ENCODE data around the gene KLHL15.
"Not testable (repeated sequence)": the region's sequence is repeated elsewhere in the genome, so short reads cannot be mapped to it uniquely, and the experiment has no call there.

The KLHL15 gene, protein sequence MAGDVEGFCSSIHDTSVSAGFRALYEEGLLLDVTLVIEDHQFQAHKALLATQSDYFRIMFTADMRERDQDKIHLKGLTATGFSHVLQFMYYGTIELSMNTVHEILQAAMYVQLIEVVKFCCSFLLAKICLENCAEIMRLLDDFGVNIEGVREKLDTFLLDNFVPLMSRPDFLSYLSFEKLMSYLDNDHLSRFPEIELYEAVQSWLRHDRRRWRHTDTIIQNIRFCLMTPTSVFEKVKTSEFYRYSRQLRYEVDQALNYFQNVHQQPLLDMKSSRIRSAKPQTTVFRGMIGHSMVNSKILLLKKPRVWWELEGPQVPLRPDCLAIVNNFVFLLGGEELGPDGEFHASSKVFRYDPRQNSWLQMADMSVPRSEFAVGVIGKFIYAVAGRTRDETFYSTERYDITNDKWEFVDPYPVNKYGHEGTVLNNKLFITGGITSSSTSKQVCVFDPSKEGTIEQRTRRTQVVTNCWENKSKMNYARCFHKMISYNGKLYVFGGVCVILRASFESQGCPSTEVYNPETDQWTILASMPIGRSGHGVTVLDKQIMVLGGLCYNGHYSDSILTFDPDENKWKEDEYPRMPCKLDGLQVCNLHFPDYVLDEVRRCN

DNA sequence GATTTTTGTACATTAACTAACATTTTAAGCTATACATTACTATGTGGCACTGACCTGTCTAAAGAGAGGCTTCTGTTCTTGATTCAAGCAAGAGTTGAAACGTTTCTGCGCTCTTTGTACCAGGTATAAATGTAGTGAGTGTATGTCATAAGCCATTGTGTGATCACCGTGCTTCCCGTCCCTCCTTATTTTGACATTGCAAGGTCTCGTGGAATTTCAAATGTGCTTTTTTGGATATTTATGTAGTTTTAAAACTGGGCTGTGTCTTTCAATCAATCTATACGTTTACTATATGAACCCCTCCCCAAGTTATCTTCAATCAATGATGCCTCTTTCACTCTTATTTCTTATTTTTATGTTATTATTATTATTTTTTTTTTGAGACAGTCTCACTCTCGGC, at the start of gene KLHL15:
Gene KLHL15 (minus strand): TSS at position 101 of the 400 bp plus-strand sequence. CDS start 20,493 bp downstream, outside the sequence.
- no peak for DNase-seq (ENCODE audit: low read depth in 2 of 2, low spot score in 1 of 2)

- DNase-seq (ENCODE audit: low read depth in 2 of 2, low spot score in 1 of 2) = no peak
These were observed 42.9 kb upstream of the KLHL15 start for GRCh38 chrX:24069877-24070276.

DNA sequence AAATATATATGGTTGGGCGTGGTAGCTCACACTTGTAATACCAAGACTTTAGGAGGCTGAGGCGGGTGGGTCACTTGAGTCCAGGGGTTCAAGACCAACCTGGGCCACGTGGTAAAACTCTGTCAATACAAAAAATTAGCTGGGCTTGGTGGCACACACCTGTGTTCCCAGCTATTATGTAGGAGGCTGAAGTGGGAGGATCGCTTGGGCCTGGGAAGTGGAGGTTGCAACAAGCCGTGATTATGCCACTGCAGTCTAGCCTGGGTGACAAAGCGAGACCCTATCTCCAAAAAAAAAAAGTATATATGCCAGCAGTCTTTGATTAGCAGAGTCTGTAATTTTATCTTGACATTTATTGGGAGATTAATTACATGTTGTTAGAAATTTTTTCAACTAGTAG, 36.5 kb upstream of the KLHL15 start:
- no peak for DNase-seq (ENCODE audit: low read depth in 2 of 2, low spot score in 1 of 2)

DNA sequence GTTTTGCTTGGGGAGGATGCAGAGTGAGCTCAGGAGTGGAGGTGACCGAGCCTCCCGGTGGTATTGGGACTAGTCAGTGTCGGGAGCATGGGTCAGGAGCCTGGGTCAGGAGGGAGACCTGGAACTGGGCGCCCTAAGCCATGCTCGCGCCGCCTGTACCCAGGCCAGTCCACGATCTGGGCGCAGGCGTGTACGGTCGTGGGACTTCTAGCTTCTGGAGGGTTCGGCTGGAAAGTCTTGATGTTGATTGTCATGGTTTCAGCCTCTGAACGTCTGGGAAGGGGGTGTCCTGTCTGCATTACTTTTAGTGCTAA, 28.0 kb upstream of the KLHL15 start:
- DNase-seq (ENCODE audit: low read depth in 2 of 2, low spot score in 1 of 2) = no peak

DNA sequence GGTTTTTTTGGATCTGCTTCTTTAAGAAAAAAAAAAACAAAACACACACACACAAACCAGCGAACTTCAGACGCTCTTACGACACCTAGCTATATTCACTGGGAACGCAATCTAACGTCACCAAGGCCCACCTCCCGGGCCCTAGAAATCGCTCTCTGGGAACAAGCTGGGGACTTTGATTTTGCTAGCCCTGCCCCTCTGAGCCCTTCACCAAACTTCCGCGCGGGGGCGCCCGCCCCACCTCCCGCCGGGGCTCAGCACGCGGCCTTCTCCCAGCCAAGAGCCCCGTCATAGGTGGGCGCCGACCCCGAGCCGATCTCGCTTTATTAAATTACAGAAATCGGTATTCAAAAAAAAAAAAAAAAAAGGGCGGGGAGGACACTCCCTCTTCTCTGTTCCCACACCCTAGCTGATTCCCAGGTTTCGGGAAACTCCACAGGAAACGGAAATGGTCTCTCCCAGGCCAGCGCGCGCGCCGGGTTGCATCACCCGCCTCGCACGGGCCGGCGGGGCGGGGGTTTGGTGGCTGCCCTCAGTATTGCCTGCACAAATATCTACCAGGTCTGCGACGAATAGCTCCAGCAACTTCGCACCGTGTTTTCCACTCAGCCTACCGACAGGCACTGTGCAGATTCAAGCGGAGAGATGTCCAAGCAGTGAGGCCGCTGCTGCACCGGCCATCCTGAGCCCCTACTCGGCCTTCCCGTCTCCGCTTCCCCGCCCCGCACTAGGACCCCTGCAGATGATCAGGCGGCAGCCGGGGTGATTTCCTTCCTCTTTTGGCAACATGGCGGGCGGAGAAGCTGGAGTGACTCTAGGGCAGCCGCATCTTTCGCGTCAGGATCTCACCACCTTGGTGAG, 27.4 kb upstream of the KLHL15 start, which contains the start of gene EIF2S3:
Gene EIF2S3 (plus strand): TSS at position 775 of the 861 bp plus-strand sequence. CDS start 13 bp downstream, at position 788.
- peak; percentile 56 to 84 for DNase-seq (ENCODE audit: low read depth in 2 of 2, low spot score in 1 of 2)

DNA sequence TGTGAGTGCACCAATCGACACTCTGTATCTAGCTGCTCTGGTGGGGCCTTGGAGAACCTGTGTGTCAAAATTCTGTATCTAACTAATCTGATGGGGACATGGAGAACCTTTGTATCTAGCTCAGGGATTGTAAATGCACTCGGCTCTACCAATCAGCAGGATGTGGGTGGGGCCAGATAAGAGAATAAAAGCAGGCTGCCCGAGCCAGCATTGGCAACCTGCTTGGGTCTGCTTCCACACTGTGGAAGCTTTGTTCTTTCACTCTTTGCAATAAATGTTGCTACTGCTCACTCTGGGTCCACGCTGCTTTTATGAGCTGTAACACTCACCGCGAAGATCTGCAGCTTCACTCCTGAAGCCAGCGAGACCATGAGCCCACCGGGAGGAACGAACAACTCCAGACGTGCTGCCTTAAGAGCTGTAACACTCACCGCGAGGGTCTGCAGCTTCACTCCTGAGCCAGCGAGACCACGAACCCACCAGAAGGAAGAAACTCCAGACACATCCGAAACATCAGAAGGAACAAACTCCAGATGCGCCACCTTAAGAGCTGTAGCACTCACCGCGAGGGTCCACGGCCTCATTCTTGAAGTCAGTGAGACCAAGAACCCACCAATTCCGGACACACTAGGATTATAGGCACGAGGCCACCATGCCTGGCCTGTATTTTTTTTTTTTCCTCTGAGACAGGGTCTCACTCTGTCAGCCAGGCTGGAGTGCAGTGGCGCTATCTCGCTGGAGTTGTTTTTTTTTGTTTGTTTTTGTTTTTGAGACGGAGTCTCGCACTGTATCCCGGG, 23.7 kb upstream of the KLHL15 start:
- not testable (repeated sequence) for DNase-seq (ENCODE audit: low read depth in 2 of 2, low spot score in 1 of 2)

DNA sequence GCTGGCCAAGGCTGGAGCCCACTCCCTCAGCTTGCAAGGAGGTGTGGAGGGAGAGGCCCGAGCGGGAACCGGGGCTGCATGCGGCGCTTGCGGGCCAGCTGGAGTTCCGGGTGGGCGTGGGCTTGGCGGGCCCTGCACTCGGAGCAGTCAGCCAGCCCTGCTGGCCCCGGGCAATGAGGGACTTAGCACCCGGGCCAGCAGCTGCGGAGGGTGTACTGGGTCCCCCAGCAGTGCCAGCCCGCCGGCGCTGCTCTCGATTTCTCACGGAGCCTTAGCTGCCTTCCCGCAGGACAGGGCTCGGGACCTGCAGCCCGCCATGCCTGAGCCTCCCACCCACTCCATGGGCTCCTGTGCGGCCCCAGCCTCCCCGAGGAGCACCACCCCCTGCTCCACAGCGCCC, 22.7 kb upstream of the KLHL15 start:
- not testable (repeated sequence) for DNase-seq (ENCODE audit: low read depth in 2 of 2, low spot score in 1 of 2)

DNA sequence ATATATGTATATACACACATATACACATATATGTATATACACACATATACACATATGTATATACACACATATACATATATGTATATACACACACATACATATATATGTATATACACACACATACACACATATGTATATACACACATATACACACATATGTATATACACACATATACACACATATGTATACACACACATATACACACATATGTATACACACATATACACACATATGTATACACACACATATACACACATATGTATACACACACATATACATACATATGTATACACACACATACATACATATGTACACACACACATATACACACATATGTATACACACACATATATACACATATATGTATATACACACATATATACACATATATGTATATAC, 19.1 kb upstream of the KLHL15 start:
- DNase-seq (ENCODE audit: low read depth in 2 of 2, low spot score in 1 of 2) = not testable (repeated sequence)

GRCh38 chrX:24037729-24038128, 10.7 kb upstream of the KLHL15 start:
- no peak for DNase-seq (ENCODE audit: low read depth in 2 of 2, low spot score in 1 of 2)

GRCh38 chrX:24034485-24034884, 7.5 kb upstream of the KLHL15 start:
- no peak for DNase-seq (ENCODE audit: low read depth in 2 of 2, low spot score in 1 of 2)

- DNase-seq (ENCODE audit: low read depth in 2 of 2, low spot score in 1 of 2) = no peak
These were observed 3.6 kb upstream of the KLHL15 start for GRCh38 chrX:24030597-24030996.

- no peak for DNase-seq (ENCODE audit: low read depth in 2 of 2, low spot score in 1 of 2)
These were observed 999 bp upstream of the KLHL15 start for GRCh38 chrX:24027985-24028384.

DNA sequence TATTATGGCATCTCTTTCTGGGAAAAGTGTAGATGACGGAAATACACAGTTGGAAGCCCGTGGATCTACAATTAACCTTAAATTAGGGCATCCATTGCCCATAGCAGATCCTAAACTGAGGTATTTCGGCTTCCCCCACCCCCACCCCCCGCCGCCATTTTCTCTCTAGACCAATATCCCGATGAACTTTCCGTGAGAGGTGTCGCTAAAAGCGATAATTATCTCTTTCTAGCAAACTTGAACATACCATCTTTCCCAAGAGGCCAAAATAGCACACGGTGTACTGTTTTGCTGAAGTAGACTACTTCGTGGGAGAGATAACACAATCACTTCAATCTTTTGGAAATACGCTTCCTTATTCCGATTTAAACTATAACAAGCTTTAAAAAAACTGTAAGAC, 554 bp downstream of the KLHL15 start:
- DNase-seq (ENCODE audit: low read depth in 2 of 2, low spot score in 1 of 2) = no peak

DNA sequence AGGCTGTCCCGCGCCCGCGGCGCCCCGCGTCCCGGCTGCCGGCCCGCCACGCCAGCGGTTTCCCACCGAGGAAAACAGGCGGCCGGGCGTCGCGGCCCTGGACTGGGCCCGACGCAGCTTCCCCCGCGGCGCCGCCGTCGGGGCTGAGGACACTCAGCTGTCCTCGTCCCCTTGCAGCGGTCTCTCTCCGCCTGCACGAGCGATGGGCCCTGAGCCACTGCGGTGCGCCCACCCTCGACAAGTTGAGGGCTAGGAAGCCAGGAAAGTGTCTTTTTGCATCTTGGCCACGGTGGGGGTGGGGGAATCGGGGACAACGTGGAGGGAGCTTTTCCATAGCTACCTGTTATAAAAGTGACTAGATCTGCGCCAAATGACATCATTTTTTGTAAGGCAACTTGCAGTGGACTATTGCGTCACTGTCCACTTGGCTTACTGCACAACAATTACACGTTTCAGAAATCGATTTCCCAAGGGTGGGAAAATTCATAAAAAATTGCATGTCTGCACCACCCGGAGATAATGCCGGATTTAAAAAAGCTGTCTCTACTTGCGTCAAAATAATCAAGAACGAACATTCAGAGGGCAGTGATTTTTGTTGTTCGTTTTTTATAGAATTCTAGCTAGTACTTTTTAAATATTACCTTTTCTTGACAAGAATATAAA, 1.1 kb downstream of the KLHL15 start:
- no peak for DNase-seq (ENCODE audit: low read depth in 2 of 2, low spot score in 1 of 2)

- DNase-seq (ENCODE audit: low read depth in 2 of 2, low spot score in 1 of 2) = peak; percentile 49 to 62
These were observed 1.9 kb downstream of the KLHL15 start for GRCh38 chrX:24024819-24025740.

DNA sequence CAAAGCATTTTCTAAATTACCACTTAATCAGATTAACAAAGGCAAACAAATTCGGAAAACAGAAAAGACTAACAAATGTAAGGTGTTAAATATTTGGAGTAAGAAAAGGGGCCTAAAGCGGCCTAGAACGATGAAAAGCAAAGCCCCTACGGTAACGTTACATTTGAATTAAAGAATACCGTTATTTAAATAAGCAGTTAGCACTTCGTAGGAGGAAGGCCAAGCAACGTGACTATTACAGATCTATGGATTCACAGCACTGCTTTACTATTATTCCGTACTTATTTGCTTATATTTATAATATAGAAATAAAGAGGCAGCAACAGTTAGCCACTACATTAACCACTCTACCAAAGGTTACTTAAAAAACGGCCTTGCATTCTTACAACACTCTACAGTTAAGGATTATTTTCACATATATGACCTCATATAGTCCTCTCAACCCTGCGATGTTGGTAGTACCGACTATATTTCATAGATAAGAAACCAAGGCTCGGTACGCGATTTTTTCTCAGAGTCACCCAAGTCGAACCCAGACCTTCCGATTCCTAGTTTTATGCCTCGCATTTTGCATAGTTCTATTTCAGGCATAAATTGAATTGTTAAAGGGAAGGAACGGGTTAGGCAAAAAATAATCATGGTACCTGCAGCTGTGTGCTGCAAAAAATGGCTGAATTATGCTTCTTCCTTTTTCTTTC, 2.9 kb downstream of the KLHL15 start:
- DNase-seq (ENCODE audit: low read depth in 2 of 2, low spot score in 1 of 2) = no peak

- no peak for DNase-seq (ENCODE audit: low read depth in 2 of 2, low spot score in 1 of 2)
These were observed 3.4 kb downstream of the KLHL15 start for GRCh38 chrX:24023544-24023943.

DNA sequence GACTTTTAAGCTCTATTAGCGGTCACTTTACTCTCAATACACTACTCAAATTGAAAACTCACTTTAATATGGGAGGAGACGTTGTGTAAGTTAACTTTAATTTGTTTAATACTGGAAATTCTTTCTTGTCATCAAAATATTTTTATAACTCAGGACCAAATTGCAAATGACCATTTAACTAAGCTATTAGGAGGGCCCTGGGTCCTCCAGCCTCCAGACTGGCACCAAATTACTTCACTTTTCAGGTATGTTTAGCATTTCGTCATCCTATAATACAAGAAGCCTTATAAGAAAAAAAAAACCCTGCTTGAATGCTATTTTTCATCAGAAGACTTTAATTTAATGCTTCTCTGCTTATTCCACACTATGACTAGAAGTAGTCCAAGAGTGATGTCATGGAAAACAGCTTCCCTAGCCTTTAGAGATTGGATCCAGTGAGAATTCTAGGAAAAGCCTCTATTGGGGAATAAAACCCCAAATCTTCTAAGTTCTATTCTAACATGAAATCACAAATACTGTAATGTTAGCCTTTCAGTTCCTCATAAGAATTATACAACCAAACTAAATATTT, 6.6 kb downstream of the KLHL15 start:
- no peak for DNase-seq (ENCODE audit: low read depth in 2 of 2, low spot score in 1 of 2)

All from stimulated activated CD8-positive, alpha-beta memory T cell treated with anti-CD3 and anti-CD28 coated beads, Interleukin-4, amount 100 ng/mL, for 4 hours (primary cell).